Measurements from ENCODE around the gene CELF4.

CELF4 gene

DNA sequence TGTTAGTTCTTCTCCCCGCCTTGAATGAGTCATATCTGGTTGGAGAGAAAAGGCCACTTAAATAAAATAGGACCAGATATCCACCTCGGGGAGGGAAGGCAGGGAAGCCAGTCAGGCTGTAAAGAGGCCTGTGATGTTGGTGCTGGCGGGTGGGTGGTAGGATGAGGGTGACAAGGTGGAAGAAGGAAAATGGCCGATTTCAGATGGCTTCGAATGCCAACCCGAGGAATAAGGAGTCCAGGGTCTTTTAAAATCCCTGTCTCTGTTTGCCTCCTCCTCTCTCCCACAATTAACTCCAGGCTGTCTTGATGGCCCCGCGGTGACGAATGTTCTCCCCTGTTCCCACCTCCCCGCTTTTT is 41.5 kb downstream of the CELF4 start:
- DNase-seq (ENCODE audit: low read depth): no peak

DNA sequence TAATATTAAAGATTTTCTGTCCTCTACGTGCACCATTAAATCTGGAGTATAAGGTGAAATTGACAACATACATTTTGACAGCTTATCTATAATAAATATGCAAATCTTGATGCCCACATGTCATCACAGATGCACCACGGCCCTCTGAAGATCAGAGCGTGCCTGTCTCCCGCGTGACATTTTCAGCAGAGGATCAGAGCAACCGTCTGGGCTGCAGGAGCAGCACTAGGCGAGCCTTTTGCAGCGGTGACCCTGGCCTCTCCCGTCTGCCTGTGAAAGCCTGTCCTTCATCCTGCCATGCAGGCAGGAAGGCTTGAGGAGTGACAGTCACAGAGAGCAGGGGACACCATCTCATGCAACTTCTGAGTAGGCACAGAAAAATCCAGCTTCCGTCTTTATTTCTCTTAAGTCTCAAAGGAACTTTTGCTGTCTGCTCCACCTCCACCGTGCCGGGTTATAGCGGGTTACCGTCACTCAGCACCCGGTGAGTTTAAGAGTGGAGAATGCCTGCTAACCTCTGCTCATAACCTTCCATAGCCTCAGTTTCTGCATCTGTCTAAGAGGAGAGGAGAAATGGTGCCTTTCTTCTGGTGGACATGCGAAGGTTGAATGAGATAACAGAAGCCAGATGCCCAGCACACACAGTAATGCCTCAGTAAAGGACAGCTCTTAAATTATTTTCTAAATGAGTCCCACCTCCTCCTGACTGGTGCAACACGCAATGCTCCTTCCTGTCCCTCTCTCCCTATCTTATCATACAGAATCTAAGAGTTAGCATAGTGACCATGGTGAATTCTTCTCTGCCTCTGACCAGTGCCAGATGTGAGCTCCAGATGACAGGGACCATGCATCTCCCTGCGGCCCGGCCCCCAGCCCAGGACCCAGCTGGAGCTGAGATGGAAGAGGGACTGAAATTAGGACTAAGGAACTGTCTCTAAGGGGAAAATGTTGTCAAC is 43.8 kb downstream of the CELF4 start:
- DNase-seq (ENCODE audit: low read depth): no peak

DNA sequence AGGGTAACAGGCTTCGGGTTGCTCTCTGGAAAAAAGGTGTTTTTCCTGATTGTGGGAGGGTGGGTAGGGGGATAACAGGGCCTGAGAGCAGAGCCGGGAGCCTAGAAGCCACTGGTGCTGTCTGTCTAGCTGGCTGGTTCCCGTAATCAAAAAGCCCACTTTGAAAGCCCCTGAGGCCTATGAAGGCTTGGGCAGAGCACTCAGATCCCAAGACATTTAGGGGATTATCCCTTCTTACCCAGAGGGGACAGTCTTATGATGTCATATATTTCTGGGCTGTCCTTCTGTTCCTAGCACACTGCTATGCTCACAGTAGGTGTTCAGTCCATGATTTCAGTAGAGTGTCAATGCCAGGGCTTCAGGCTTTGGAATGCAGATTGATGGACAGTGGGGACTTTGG is 45.1 kb downstream of the CELF4 start:
- DNase-seq (ENCODE audit: low read depth): no peak

DNA sequence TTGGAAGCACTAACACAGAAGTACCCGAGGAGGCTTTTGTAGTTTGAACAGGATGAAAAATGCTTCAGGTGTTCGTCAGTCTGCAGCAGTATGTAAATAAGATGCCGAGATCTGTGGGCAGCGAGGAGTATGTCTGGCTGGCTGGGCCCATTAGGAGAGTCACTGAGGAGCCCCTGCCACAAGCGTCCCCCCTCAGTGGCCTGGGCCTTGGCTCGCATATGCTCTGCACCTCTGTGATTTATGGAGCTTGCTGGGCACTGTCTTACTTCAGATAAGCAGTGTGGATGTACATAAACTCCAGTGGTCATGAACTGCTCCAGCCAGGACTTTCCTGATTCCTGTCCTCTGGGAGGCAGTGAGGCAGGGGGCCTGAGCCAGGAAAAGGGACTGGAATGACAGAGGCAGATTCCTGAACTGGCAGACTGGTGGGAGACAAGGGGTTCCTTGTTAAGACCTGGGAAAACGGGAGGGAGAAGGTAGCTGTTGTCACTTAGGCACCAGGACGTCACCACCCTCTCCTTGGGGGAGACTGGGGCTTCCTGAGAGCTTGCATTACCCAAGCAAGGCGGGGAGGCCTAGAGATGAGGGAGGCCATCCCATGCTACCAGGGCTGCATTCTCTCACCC is 46.0 kb downstream of the CELF4 start:
- no peak for DNase-seq (ENCODE audit: low read depth)

DNA sequence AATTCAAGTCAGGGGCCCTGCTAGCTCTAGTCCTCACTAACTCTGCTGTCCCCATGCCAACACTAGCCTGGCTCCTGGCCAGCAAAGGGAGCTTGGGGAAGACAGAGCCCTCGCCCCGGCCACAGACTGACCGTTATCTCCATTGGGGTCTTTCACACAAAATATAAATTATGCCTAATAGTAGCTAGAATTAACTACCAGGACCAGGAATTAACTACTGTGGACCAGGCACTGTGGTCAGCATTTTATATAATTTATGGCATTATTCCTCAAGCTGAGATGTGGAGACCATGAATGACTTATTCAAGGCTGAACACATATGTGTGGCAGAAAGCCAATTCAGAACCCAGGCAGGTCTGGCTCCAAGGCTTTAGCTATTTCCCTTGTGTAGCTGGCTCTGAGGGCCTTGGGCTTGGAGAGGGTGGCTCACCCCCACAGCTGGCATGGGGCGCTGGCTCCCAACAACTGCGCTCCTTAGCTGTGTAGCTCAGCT is 49.2 kb downstream of the CELF4 start:
- DNase-seq (ENCODE audit: low read depth): no peak

DNA sequence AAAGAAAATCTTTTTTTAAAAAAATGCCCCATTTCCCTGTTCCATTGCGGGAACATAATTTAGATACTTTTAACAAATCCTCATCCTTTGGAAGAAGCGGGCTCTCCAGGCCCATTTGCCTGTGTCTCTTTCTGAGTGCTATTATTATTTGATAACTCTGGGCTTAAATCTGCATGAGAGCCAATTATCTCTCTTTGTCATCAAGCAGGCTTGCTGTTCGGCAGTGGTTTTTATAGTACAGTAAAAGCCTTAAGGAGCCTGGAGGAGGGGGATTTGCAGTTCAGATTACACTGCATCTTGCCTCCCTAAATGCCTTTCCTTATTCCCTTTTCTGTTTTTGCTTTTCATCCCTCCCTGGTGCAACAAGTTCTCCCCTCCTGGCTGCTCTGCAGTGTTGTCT is 50.6 kb downstream of the CELF4 start:
- no peak for DNase-seq (ENCODE audit: low read depth)

DNA sequence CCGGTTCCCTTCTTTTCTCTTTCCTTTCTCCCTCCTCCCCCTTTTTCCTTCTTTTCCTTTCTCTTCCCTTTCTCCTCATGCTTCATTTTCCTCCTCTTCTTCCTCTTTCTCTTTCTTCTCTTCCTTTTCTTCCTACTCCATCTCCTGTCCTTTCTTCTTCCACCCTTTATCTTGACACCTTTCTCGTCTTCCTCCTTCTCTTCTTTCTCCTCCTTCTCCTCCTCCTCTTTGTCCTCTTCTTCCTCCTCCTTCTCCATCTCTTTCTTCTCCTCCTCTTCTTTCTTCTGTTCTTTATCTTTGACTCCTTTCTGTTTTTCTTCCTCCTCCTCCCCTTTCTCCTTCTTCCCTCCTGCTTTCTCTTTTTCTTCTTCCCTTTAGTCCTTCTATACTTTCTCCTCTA is 53.2 kb downstream of the CELF4 start:
- no peak for DNase-seq (ENCODE audit: low read depth)

DNA sequence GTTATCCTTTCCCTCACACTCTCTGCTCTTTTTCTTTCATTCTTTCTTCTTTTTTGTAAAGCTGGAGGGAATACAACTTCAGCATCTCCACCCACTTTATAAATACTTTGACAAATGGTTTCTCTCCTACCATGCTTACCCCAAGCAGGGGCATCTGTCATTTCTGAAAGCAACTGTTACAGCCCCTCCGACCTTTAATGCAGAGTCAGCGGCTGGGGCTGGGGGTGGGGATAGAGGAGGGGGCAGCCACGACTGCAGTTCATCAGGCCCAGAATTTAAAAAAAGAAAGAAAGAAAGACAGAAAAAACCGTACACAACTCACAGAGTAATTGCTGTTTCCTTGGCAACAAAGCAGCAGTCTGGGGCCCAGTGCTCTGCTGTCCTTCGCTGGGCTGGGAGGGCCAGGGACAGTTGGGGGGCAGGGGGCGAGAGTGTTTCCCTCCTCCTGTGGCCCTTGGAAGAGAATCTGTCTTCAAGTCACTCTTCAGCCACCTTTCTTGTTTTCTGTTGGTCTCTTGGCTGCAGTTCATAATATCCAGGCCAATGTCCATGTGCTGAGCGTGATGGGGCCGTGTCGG is 53.8 kb downstream of the CELF4 start:
- DNase-seq (ENCODE audit: low read depth): no peak

DNA sequence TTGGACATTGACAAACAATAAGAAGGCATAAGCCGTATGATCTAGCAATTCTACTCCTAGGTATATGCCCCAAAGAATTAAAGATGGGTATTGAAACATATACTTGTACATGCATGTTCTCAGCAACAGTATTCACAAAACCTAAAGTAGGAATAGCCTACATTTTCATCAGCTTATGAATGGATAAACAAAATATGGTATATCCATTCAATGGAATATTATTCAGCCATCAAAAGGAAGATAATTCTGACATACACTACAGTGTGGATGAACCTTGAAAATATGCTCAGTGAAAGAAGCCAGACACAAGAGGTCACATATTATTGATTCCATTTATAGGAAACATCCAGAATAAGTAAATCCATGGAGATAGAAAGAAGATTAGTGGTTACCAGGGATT is 56.0 kb downstream of the CELF4 start:
- DNase-seq (ENCODE audit: low read depth): no peak

DNA sequence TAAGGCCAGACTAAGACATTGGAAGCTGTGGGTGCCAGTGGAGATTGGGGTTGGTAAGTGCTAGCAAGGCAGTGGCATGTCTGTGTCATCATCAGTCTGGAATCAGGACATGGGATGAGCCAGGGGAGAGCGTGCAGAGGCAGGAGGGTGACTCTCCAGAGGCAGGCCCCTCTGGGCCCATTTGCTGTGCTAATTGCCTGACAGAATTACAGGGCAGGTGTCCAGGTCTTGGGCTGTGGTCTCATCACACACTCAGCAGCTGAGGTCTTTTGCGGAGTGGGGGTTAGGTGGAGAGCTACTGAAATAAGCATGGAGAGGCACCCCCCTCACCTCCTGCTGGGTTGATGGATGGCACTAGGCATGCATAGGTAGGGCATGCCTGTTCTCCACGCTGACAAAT is 57.4 kb downstream of the CELF4 start:
- DNase-seq (ENCODE audit: low read depth): no peak

DNA sequence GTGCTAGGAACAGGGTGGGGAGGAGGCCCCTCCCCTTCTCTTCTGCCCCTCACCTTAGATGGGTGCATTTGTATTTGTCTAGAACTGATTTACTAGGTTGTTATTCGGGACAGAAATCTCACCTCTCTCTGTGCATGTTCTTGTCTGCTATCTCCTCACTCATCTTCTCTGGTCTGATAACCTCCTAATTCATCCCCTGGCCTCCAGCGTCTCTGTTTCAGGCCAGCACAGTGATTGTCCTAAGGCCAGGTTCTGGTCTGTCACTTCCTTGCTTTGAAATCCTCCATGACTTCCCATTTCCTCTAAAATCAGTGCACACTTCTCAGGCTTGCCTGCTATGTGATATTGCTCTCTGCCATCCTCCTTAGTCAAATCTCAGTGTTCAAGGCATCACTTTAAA is 58.4 kb downstream of the CELF4 start:
- DNase-seq (ENCODE audit: low read depth): no peak

DNA sequence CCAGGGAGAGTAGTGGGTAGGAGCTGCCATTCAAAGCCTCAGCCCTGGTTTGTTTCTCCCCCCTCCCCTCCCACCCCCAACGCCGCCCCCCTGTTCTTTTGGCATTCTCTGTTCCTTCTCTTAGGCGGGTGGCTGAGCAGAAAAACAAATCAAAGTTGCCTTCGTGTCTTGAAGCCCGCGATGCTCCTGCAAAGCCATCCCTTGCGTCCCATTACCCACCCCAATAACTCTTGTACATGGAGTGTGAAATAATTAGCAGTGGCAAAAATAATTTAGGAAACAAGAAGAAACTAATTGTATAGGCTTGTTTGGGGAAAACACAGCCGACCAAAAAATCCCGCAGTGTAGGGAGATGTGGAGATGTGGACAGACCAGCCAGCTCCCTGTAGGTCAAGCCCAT is 59.6 kb downstream of the CELF4 start:
- DNase-seq (ENCODE audit: low read depth): no peak

DNA sequence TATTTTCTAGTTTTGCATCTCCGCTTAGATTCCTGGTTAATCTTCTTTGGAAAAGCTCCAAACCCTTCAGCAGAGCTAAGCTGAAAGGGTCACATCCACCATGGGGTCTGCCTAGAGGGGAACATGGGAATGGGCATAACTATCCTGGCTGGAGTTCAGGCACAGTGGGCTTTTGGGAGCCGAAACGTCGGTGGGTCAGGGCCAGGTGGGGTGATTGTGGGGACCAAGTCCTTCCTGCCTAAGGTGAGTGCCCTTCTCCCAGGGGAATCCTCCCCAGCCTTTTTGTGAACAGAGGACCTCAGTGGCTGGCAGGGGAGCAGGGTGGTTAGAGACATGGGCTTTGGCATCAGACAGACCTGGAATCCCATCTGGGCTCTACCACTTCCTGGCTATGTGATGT is 60.3 kb downstream of the CELF4 start:
- no peak for DNase-seq (ENCODE audit: low read depth)

DNA sequence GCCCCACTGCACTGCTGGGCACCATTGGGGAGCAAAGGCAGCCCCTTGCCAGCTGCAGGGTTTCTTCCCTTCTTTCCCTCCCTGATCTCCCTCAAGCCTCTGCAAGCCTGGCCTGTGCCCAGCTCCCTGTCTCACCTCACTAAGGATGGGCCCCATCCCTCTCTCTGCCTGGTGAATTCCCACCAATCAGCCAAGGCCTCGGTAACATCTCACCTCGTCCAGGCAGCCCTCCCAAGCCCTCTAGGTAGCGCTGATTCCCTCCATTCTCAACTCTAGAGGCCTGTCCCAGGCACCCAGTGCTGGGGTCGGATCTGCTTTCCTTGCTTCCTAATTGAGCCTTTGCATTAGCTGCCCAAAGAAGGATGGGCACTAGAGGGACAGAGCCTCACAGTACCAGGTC is 63.0 kb downstream of the CELF4 start:
- DNase-seq (ENCODE audit: low read depth): no peak

DNA sequence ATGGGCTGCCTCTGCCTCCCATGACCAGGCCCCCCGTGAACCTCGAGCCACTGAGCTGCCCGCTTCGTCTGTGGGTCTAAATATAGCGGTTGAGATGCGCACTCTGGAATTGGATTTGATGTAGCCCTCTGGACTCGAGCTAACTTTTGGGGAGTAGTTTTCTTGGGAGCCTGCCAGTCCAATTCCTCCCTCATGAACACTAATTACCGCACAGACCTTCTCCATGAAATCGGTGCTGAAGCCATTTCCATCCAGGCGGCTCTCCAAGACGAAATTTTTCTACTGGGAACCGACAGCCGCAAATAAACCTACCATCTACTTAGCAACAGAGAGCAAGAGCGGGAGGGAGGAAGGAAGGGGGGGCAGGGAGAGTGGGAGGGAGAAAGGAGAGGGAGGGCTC is 63.6 kb downstream of the CELF4 start:
- DNase-seq (ENCODE audit: low read depth): no peak

DNA sequence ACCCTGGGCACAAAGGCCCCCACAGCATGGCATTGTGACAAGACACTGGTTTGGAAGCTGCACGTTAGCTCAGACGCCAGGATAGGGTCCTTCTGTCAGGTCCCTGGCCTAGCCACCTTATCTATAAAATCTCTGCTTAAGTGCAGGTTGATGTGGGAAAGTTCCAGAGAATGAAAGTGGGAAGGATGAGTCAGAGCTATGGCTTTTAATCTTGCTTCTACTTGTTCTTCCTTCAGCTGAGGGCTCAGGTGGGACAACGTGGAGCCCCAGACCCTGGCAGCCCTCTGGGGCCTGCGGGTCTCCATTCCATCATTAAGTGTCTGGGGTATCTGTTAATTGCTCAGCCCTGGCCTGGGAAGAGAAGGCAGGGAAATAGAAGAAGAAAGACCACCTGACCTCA is 64.5 kb downstream of the CELF4 start:
- no peak for DNase-seq (ENCODE audit: low read depth)

DNA sequence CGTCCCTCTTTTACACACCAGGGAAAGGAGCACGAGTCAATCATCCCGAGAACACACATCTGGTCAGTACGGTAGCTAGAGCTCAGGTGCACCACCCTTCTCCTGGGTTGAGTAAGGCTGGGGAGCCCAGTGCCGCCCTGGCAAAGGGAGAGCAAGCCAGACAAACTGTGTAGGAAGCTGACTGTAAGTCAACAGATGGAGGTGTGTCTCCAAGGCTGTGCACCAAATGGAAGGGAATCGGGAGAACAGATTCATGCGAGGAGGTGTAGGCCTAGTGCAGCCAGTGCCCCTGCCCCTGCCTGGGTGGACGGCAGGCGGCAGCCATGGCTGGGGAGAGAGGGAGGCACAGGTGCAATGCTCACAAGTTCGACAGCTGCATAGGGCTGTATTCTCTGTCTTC is 65.7 kb downstream of the CELF4 start:
- DNase-seq (ENCODE audit: low read depth): no peak

DNA sequence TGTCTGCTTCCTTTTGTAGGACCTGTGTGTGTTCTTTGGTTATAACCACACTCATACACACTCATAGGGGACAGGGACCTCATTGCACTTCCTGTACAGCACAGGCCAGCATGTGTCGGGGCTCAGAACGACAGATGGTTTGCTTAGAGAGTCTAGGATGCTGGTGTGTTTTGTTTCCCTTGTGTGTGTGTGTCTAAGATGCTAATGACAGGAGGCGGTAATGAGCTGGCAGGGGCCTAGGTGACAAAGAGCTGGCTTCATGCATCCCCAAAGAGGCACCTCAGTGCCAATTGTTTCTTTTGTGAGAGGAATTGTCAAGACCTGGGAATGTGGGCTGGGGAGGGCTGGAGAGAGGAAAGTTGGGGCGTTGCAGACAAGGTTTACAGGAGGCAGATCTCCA is 66.6 kb downstream of the CELF4 start:
- no peak for DNase-seq (ENCODE audit: low read depth)

DNA sequence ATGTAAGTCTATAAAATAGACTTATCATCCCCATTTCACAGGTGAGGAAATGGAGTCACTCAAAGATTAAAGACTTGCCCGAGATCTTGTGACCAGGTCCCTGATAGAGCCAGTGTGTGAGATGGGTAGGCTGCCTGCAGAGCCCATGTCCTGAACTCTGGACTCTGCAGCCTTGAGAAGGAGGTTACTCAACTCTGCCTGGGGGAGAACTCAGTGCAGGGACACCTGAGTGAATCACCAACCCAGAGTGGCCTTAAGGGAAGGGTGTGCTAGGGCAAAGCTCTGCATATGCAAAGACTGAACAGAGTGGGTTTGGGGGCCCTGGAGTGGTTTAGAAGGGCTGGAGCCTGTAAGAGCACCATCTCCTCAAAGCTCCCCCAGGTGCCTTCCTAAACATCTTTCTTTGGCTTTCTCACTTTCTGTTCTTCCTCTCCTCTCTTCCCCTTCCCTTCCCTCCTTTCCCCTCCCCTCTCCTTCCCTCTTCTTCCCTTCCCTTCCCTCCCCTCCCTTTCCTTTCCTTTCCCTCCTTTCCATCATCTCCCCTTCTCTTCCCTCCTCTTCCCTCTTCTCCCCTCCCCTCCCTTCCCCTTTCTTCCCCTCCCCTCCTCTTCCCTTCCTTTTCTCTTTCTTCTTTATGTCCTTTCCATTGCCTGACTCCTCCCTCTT is 67.6 kb downstream of the CELF4 start:
- no peak for DNase-seq (ENCODE audit: low read depth)

DNA sequence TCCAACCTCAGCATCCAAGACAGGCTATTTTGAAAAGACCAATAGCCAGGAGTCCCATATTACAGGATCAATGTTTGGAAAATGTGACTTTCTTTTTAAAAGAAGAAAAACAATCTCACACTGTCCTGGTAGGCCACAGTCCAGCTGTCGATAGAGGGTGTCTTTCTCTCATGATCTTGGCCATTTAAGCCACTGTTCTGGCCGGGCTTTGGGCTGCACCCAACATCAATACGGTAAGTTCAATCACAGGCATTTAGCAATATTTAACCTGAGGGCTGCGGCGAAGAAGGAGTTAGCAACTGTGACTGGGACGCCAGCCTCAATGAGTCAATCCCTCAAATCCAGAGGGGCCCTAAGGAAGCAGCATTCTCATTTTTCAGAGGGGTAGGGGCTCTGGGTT is 69.0 kb downstream of the CELF4 start:
- DNase-seq (ENCODE audit: low read depth): no peak

DNA sequence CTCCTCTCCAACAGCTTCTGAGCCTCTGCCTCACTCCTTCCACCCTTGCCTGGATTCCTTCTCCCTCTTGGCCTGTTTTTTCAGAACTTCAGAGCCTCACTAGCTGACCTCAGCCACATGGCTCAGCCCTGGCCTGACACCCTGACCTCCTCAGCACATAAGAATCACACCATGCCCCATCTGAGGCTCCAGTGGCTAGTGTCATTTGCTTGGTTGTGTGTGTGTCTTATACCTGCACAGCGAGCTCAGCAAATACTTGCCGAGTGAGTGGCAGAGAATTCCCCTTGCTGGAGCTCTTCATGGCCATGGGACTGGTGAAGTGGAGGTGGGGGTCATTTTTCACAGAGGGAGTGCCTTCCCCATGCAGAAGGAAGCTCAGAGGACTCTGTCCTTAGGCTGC is 70.2 kb downstream of the CELF4 start:
- no peak for DNase-seq (ENCODE audit: low read depth)

DNA sequence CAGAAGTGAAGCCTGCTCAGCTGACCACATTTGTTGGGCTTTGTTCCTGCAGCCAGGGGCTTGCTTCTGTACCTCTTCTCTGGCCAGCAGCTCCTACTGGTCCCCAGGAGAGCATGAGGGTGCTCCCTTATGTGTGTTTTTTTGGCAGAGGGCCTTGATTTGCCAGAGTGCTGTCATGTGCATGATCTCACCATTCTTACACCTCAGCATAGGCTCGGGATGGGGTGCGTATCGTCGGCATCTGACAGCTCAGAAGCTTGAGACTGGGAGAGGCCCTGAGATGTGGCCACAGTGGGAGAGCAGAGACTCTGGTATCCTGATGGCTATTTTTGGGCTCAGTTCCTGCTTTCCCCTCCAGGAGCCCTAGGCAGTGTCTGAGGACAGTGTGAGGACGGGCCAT is 71.2 kb downstream of the CELF4 start:
- no peak for DNase-seq (ENCODE audit: low read depth)
